Endometrium (tissue), 2 donors: ENCODE results near the gene SRC.

ENCODE experiments used
- FAIRE-seq: peaks from 2 replicates; lab custom pipeline; 2012; peaks lifted over from hg19 to GRCh38; lab: Jason Lieb, UNC
- donor health status: control.
- donor health status: control.

Gene SRC

GRCh38 chr20:37315021-37315451 is 30.9 kb upstream of the SRC start:
- FAIRE-seq, result no peak

GRCh38 chr20:37315452-37316110 is 30.4 kb upstream of the SRC start:
- FAIRE-seq, result no peak

GRCh38 chr20:37316116-37316774 is 29.7 kb upstream of the SRC start:
- FAIRE-seq, result no peak

- FAIRE-seq, result no peak
Observed at GRCh38 chr20:37316775-37317170, 29.2 kb upstream of the SRC start.

GRCh38 chr20:37317316-37317715 is 28.6 kb upstream of the SRC start:
- no peak for FAIRE-seq

- FAIRE-seq, result no peak
Observed at GRCh38 chr20:37317994-37318640, 27.8 kb upstream of the SRC start.

GRCh38 chr20:37319151-37319671 is 26.7 kb upstream of the SRC start:
- FAIRE-seq, result no peak

- no peak for FAIRE-seq
Observed at GRCh38 chr20:37323985-37324384, 22.0 kb upstream of the SRC start.

- FAIRE-seq, result no peak
Observed at GRCh38 chr20:37325206-37325605, 20.7 kb upstream of the SRC start.

GRCh38 chr20:37326666-37327065 is 19.3 kb upstream of the SRC start:
- FAIRE-seq, result no peak

- FAIRE-seq, result no peak
Observed at GRCh38 chr20:37327748-37328147, 18.2 kb upstream of the SRC start.

GRCh38 chr20:37328149-37328945 is 17.6 kb upstream of the SRC start:
- FAIRE-seq, result no peak

- no peak for FAIRE-seq
Observed at GRCh38 chr20:37329481-37330165, 16.3 kb upstream of the SRC start.

GRCh38 chr20:37330316-37330715 is 15.6 kb upstream of the SRC start:
- no peak for FAIRE-seq

- no peak for FAIRE-seq
Observed at GRCh38 chr20:37331060-37331857, 14.7 kb upstream of the SRC start.

GRCh38 chr20:37333130-37333847 is 12.7 kb upstream of the SRC start:
- FAIRE-seq, result no peak

- no peak for FAIRE-seq
Observed at GRCh38 chr20:37333848-37334318, 12.1 kb upstream of the SRC start.

GRCh38 chr20:37334450-37334849 is 11.5 kb upstream of the SRC start:
- FAIRE-seq, result no peak

- FAIRE-seq, result no peak
Observed at GRCh38 chr20:37335642-37336368, 10.1 kb upstream of the SRC start.
